GM19324 (cell line): Measurements from ENCODE around the gene RPRD2.
"Not testable (repeated sequence)": the region's sequence is repeated elsewhere in the genome, so short reads cannot be mapped to it uniquely, and the experiment has no call there.

Source experiments
- ATAC-seq: cut with Tn5 transposase; IDR thresholded peaks from one replicate; pipeline ENCODE4 v1.9.1; 2021; ENCODE audit warnings: mild to moderate bottlenecking, moderate library complexity; ENCODE audit not compliant: unreplicated experiment, low FRiP score

RPRD2 gene

DNA sequence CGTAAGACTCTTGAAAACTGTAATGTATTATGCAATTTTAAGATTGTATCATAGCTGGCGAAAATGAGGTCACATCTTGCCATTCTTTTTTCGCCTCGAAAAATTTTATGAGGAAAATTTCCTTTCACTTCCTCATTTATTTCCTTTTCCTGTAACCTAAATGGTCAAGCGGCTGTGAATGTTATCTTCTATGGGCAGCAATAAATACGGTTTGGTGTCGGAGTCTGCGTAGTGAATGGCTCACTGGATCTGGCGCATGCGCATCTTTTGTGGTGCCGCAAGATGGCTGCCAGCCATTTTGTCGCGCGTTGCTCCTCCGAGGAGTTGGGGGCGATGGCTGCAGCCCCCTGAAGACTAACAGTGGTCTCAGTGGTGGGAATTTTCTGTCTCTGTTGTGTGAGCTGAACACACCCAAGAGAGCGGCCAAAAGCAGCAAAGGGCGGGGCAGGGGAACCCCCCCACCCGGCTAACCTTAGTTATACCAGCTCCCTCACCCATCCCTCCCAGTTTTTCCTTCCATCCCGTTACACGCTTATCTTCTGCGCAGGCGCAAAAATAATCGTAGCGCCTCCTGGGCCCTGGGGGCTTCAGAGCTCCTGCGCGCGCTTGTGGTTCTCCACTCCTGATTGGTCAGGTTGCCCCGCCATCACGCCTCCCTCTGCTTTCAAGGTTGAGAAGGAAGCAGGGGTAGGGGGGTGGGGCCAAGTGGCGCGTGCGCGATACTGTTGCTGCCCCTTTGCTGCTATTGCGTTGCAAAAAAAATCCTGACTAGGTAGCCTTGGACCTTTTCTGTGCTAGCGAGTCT lies at the start of gene RPRD2:
RPRD2 (plus strand) TSS at position 722 of the 805 bp plus-strand sequence. CDS start 568 bp downstream, outside the sequence.
- peak; percentile 87 for ATAC-seq

DNA sequence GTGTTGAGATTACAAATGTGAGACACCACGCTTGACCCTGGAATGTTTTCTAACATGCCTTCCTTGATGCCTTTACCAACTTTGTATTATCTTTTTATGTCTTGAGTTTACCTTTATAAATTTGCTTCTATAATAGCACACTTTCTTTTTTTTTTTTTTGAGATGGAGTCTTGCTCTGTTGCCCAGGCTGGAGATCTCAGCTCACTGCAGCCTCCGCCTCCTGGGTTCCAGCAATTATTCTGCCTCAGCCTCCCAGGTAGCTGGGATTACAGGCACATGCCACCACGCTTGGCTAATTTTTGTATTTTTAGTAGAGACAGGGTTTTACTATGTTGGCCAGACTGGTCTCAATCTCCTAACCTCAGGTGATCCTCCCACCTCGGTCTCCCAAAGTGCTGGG lies 49.3 kb upstream of the RPRD2 start:
- ATAC-seq = not testable (repeated sequence)

DNA sequence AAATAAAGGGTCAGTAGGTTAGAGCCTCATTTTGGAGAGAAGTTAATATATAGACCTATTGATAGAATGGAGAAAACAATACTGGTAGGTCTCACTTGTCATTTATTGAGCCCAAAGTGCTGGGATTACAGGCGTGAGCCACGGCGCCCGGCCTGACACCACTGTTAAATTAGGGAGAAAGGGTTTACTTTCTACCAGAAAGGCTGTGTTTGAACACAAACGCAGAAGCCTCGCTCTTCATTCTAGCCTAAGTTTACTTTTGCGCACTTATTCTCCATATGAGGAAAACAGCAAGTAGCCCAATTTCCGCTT lies 43.3 kb upstream of the RPRD2 start:
- ATAC-seq = no peak

DNA sequence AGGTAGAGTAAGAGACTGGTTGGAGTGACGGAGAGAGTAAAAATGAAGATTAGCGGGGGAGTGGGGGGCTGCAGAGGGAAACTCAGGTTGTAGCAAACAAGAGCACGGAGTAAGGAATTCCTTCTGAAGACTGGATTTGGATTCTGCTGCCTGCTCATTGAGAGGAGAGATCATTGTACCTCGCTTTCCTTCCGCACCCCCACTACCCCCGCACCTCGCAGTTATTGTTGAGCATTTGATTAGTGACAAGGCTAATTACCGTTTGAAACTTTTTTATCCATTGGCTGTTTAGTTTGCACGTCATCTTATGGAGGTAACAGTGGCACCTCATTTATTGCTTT lies 42.2 kb upstream of the RPRD2 start:
- ATAC-seq = no peak

DNA sequence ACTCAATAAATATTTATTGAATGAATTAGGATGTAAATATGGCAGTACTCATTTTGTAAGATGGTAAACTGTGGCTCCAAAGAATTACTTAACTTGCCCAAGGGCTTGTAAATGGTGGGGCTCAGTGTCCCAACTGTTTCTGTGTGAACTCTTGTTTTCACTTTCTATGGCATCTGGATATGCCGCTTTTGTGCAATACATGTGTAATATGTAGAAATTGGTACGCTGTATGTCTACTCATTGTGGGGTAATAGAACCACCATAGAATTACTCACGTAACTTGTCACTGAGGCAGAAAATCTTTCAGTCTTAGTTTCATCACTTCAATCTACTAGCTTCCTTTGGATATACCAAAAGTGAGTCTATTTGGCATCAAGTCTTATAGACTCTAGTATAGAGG lies 41.6 kb upstream of the RPRD2 start:
- ATAC-seq = no peak

DNA sequence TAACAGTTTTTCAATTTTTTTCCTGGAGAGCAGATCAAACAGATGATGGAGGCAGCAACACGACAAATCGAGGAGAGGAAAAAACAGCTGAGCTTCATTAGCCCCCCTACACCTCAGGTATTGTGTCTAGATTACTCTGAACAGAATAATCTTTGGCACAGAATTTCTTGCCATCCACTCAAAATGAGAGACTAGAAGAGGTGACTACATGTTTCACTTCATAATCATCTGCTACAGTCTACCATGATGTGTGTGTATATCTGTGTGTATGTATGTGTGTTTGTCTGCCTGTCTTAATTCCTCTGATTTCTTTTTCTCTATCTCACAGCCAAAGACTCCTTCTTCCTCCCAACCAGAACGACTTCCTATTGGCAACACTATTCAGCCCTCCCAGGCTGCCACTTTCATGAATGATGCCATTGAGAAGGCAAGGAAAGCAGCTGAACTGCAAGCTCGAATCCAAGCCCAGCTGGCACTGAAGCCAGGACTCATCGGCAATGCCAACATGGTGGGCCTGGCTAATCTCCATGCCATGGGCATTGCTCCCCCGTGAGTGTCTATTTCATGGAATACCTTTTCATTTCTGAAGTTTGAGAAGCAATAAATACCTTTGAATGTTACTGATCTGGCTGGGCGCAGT lies 31.2 kb upstream of the RPRD2 start:
- no peak for ATAC-seq

DNA sequence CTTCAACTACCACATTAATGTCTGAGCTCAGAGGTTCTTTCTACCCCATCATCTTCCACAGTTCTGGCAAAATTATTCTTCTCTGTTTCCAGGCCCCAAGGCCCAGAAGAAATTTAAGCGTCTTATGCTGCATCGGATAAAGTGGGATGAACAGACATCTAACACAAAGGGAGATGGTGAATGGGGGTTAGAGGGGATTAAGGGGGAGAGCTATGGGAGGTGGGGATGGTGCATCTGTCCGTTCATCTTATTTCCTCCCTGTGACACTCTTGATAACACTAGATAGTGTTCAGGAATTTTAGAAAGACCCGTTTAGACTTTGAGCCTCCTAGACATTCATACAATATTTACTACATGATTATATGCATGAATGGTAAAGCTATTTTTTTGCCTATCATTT lies 17.6 kb upstream of the RPRD2 start:
- ATAC-seq = no peak

DNA sequence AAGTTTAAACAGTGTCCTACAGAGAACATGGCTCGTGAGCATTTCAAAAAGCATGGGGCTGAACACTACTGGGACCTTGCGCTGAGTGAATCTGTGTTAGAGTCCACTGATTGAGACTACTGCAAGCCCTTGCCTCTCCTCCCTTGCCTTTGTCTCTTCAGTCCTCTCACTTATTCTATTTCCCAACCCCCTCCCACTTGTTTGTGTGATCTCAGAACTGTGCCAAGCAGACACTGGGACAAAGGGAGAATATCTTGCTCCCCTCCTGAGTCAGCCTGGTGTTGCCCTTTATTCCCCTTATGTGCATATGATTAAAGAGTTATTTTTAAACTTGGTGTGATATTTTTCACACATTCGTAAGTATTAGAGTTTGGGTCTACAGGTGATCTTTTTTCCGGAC lies 11.1 kb upstream of the RPRD2 start:
- no peak for ATAC-seq

DNA sequence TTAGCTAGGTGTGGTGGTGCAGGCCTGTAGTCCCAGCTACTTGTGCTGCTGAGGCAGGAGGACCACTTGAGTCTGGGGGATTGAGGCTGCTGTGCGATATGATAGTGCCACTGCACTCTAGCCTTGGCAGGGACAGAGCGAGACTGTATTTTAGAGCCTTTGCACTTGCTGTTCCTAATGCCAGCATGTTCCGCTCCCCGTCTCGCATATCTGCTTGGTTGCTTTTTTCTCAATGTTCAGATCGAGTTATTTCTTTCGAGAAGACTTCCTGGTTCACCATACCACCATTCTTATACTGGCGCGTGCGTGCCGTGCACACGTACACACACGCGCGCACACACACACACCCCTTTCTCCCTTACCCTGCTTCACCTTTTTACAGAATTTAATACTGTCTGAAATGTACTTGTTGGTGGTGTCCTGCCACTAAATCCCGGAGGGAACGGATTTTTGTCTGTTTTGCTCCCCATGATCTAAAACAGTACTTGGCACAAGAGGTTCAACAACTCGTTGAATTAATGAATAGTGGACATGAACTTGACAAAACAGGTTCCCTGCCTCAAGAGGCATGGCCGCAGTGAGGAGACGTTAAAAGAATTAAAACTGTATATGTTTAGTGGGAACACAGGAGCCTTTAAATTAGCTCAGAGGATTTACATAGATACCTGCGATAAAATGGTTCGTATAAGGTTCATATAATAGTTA lies 1.1 kb upstream of the RPRD2 start:
- no peak for ATAC-seq

DNA sequence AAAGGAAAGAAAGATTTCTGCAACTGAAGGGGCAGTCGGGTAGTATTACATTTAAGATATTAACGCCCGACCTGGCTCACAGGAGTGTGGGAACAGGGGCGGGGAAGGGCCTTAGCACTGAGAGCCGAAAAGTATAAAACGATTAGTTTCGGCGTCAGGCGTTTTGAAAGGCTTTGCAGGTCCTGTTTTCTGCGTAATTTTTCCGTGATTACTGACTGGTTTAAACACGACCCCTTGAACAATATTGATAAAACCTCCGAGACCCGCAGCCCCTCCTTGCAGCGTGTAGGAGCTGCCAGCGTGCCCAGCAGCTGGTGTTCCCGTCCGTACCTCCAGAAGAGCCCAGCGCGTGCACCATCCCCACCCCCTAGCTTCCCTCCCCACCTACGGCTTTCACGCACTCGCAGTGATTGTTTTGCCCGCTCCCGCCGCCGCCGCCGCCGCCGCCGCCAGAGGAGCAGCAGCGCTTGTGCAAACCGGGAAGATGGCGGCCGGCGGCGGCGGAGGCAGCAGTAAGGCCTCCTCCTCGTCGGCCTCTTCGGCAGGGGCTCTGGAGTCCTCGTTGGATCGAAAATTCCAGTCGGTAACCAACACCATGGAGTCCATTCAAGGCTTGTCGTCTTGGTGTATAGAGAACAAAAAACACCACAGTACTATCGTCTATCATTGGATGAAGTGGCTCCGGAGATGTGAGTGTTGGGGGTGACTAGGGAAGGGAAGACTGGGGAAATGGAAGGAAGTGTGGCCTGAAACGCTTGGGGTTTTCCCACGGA lies 470 bp downstream of the RPRD2 start:
- ATAC-seq = peak; percentile 20

DNA sequence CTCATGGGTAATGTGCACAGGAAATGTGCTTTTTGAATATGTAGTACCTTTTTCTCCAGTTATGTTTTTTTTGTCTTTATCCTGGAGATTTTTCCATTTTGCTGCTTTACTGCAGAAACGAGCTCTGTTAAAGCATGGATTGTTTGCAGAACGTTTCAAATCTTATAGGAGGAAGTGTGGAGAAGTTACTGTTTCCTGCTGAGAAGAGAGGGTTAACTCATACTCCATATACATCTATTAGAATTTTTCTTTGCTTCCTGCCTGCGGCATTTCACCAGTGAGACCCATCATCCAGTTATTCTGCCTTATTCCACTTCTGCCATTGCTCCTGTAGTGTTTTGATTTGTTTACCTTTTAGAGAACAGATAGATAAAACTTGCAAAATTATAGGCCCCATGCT lies 2.0 kb downstream of the RPRD2 start:
- ATAC-seq = no peak

DNA sequence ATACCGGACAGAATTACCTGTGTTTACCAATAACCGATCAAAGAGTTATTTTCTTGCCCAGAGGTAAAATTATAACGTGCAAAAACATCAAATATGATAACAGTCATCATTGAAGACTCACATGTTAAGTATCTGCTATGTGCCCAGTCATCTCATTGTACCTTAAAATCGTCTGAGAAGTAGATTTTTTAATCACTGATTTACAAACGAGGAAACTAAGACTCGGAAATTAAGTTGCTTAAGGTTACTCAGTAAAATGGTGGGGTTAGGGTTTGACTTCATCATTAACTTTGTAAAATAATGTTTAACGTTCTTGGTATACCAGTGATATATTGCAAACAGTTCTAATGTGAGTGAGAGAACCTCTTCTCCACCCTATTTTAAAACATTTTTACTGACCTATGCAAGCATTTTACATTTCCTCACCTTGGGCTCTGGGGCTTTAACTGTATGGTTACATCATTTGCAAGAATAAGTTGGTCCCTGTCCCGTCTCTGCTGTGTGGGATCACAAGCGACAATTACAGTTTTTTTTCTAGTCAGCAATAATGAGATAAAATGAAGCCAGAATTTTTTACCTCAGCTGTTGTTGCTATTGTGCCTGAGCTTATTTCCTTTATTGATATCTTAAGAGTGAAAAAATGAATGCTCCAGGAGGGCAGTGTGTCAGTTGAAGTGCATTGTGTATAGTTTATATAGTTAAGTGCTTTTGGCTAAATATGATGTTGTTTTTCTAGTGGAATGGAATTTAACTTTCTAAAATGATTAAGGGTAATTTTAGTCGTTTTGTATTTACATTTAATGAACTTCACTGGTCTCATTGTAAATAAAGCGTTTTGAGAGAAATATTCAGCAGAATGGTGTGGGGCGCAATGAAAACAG lies 2.7 kb downstream of the RPRD2 start:
- no peak for ATAC-seq

DNA sequence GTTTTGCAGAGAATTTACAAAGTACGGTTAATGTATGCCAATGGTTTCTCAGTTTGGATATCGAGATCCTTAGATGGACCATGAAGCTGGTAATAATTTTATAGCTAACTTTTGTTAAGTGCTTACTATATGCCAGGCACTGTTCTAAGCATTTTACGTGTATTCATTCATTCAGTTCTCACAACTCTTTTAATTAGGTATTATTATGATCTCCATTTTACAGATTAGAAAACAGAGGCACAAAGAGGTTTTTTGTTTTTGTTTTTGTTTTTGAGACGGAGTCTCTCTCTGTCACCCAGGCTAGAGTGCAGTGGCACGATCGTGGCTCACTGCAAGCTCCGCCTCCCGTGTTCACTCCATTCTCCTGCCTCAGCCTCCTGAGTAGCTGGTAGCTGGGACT lies 7.2 kb downstream of the RPRD2 start:
- ATAC-seq = no peak

DNA sequence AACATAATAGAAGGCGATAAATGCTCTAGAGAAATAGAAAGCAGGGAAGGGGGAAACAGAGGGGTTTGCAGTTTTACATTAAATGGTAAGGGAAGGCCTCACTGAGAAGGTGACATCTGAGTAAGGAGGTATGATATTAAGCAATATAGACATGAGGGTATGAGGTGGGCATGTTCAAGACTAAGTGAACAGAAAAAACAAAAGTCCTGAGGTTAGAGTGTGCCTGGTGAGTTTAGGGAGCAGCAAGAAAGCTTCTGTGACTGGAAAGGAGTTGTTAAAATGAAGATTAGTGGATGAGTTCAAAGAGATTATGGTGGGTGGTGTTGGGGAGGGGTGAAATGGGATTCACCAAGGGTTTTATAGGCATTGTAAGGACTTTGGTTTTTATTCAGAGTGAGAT lies 8.6 kb downstream of the RPRD2 start:
- ATAC-seq = no peak

DNA sequence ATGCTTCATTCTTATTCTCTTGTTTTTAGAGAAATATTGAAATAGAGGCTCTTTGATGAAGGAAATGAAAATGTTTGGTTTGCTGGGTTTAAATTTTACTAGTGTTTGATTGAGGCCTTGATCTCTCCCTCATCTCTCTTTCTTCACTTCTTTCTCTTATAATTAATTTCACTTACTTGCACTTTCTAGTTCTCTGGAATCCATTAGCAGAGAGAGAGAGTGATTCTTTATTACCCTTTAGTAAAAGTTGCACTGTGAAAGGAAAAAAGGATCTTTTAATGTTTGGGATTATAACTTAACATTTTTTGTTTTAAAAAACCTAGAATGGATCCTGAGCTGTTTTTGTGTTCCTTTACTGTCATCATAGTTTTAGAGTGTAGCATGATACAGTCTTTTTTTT lies 12.2 kb downstream of the RPRD2 start:
- ATAC-seq = no peak

DNA sequence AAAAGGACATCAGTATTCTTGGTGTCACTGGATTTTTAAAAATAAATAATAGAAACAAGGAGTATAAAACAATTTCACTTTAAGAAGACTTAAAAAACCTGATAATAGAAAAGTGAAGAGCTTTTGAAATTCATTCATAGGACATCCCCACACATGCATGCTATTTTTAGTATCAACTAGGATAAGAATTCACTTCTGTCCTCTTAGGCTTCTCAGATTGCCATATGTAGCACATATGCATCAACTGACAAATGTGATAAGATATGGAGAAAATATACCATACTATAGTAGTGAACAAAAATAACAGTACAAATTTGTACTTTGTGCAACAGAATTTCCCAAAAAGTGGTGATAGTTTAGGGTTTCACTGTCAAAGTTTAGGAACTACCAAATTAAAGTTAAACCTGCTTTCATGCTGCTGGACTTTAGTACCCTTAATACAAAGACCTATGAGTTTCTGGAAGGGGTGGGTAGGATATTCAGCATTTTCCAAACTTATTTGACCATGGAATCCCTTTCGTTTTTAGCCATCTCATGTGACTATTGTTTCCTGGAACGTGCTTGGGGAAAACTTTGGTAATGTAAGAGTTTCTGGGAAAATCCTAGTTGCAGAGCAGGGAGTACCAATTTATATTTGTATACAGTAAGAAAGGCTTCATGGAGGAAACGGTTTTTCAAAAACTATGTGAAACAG lies 19.8 kb downstream of the RPRD2 start:
- ATAC-seq = no peak

DNA sequence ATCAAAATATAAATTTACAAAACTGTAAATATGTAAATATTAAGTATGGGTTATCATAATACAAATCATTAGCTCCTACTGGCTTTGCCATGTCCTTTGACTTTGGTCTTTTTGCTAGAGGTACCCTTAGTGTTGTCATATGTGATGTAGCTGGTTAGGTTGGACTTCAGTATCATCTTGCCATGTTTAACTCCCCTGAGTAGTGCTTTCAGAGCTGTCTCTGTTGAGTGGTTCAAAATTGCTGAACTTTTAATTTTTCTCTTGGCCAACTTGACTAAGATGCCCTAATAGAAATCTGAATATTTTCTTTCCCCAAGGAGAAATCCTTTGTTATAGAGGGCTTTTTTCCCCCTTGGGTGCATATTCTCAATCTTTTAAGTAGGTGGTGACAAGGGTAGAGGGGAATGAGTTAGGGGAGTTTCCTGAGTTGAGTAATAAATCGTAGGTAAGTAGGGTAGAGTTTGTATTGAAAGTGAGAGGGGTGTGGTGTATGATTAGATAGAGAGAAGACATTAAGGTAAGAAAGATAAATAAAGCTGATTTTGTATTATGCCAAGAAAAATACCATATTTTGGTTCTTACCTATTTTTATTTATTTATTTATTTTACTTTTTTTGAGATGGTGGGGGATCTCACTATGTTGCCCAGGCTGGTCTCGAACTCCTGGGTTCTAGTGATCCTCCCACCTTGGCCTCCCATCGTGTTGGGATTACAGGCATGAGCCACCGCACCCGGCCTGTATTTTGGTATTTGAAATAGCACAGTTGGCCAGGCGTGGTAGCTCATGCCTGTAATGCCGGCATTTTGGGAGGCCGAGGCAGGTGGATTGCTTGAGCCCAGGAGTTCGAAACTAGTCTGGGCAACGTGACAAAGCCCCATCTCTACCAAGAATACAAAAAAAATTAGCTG lies 21.8 kb downstream of the RPRD2 start:
- ATAC-seq = no peak

DNA sequence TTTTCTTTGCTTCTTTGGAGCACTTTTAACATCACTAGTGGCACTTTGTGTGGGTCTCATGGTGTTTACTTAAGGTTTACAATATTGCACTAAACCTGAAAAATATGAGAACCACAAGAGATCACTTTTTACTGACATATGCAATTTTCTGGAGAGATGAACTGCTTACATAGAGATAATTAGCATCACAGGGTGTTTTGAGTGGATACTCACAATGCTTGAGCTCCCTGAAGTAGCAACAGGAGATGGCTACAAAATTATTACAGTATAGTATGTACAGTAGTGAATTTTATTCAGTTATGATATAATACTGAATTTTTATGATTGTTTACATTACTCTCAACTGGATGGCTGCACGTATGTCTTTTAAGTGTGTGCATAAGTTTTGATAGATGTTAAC lies 22.6 kb downstream of the RPRD2 start:
- no peak for ATAC-seq

DNA sequence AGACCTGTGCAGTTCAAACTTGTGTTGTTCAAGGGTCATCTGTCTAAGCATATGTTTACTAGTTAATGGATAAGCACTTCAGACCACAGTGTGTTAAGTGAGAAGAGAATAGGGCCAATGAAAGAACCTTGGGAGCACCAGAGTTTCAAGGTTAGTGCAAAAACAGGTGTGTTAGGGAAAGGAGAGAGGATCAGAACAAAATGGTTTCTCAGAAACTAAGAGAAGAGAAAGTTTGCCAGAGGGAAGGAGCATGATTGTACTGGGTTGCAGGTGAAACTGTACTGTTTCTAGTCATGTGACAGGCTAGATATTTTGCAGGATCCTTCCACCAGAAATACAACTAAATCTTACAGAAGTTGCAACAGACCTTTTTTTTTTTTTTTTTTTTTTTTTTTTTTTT lies 23.3 kb downstream of the RPRD2 start:
- no peak for ATAC-seq
